Astrocyte (in vitro differentiated cells and primary cell): ENCODE results near the gene GJD3.

ENCODE experiments used
- EZH2 ChIP-seq: IDR thresholded peaks from 2 replicates; pipeline ENCODE4 v1.6.1; 2012; ENCODE audit warnings: mild to moderate bottlenecking, low read length, inconsistent platforms; ENCODE audit not compliant: insufficient read depth
- TF ChIP-seq, protein P1 (sequence below): IDR thresholded peaks from 2 replicates; pipeline ENCODE4 v1.5.1; 2011; ENCODE audit warnings: low read depth, mild to moderate bottlenecking, inconsistent platforms, low read length, moderate library complexity; ENCODE audit not compliant: insufficient read depth

DNA sequence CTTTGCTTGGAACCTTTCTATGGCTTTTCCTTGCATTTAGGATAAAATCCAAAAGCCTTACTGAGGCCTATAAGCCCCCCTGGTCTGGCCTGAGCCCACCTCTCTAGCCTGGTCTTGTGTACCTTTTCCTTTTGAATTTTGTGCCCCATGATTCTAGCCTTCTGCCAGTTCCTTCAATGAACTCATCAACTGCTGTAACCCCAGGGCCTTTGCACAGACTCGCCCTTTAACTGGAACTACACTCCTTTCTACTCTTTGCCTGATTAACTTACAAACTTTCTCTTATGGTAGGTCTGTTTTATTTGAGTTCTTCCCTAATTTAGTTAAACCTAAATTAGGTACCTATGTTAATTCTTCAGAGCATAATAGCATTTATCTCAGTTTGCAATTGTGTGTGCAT is 24.2 kb downstream of the GJD3 start:
- TF ChIP-seq, protein P1, sequence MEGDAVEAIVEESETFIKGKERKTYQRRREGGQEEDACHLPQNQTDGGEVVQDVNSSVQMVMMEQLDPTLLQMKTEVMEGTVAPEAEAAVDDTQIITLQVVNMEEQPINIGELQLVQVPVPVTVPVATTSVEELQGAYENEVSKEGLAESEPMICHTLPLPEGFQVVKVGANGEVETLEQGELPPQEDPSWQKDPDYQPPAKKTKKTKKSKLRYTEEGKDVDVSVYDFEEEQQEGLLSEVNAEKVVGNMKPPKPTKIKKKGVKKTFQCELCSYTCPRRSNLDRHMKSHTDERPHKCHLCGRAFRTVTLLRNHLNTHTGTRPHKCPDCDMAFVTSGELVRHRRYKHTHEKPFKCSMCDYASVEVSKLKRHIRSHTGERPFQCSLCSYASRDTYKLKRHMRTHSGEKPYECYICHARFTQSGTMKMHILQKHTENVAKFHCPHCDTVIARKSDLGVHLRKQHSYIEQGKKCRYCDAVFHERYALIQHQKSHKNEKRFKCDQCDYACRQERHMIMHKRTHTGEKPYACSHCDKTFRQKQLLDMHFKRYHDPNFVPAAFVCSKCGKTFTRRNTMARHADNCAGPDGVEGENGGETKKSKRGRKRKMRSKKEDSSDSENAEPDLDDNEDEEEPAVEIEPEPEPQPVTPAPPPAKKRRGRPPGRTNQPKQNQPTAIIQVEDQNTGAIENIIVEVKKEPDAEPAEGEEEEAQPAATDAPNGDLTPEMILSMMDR, result no peak
- no peak for TF ChIP-seq EZH2
